LoVo (cell line): ENCODE data around the gene OR4C5.
"Not testable (repeated sequence)": the region's sequence is repeated elsewhere in the genome, so short reads cannot be mapped to it uniquely, and the experiment has no call there.

Experiments used
- DNase-seq: peaks from one replicate; pipeline ENCODE4 v3.0.0-alpha.2; 2016; ENCODE audit warnings: low spot score

Gene OR4C5

GRCh38 chr11:48366365-48366764, at the start of gene OR4C5:
Gene OR4C5 (minus strand): TSS chr11:48366465. CDS start chr11:48366465, 0 bp downstream.
- no peak for DNase-seq

- DNase-seq, result no peak
These were observed 18.4 kb upstream of the OR4C5 start for GRCh38 chr11:48384670-48385069.

DNA sequence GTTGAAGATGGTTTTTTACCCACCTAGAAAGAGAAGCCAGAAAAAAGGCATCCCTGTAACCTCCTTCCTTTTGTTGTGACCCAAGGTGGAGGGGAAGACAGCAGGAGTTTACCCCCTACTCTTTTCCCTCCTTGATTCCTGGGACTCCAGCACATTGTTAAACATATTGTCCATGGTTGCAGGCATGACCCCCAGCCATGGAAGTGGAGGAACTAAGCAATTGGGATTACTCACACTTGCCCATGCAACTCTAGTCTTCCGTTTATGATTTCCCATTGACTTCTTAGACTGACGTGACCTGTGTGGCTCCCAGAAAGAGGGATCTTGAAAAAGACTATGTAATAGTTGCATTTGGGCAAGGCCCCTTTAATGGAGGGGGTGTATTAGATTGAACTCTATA, 17.9 kb upstream of the OR4C5 start:
- DNase-seq, result not testable (repeated sequence)

- DNase-seq, result not testable (repeated sequence)
These were observed 5.0 kb downstream of the OR4C5 start for GRCh38 chr11:48361289-48361688.

DNA sequence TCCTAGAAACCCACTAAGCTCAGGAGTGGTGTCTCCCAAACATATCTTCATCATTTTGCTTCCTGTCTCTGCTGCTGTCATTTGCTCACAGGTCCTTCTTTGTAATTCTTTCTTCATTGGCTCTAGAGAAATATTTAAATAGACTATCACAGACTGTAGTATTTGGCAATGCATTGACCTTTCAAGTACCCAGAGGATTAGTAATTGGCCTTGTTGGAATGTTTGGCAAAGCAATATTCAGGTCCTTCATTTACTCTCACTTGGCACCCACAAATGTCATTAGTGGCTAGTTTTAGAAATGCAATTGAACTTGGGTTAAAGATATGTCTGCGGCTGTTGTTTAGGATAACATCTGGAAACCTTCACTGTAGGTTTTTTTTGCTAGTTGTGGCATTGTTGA, 11.6 kb downstream of the OR4C5 start:
- DNase-seq, result no peak

DNA sequence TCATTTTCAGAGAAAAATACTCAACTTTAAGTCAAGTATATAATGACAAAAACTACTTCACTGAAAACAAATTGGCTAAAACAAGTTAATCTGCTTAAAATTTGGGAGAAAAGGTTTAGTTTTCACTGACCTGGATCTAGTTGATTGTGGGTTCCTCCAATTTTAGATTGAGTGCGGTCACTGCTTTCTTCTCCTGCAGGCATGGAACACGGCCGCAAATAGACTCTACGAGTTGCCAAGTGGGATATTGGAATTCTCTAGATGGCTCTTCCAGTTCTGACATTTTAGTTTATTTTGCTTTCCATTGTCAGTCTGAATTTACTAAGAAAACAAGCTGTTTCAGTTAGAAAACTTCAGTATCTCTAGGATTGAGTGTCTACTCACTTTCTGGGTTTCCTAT, 12.3 kb downstream of the OR4C5 start:
- DNase-seq, result no peak

DNA sequence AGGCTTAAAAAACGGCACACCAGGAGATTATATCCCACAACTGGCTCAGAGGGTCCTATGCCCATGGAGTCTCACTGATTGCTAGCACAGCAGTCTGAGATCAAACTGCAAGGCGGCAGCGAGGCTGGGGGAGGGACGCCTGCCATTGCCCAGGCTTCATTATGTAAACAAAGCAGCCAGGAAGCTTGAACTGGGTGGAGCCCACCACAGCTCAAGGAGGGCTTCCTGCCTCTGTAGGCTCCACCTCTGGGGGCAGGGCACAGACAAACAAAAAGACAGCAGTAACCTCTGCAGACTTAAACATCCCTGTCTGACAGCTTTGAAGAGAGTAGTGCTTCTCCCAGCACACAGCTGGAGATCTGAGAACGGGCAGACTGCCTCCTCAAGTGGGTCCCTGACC, 20.0 kb downstream of the OR4C5 start:
- DNase-seq, result not testable (repeated sequence)

DNA sequence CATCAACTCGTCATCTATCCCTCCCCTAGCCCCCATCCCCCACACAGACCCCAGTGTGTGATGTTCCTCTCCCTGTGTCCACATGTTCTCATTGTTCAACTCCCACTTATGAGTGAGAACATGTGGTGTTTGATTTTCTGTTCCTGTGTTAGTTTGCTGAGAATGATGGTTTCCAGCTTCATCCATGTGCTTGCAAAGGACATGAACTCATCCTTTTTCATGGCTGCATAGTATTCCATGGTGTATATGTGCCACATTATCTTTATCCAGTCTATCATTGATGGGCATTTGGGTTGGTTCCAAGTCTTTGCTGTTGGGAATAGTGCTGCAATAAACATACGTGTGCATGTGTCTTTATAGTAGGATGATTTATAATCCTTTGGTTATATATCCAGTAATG, 23.8 kb downstream of the OR4C5 start:
- not testable (repeated sequence) for DNase-seq

GRCh38 chr11:48341466-48341865, 24.8 kb downstream of the OR4C5 start:
- DNase-seq, result no peak

GRCh38 chr11:48324620-48325019, 41.6 kb downstream of the OR4C5 start, which contains the start of gene OR4C3:
Gene OR4C3 (plus strand): TSS chr11:48324920. CDS start chr11:48325022, 102 bp downstream.
- not testable (repeated sequence) for DNase-seq

GRCh38 chr11:48319813-48320212, 46.5 kb downstream of the OR4C5 start:
- DNase-seq, result not testable (repeated sequence)
